ENCODE results near the gene ATF6. TPM values are rescaled to one million over a fixed set of nuclear protein-coding genes. Genes with fewer than 3 reads are reported as not detected.

ATF6 gene
- total RNA-seq, 1 donor, result 28.6 TPM

DNA sequence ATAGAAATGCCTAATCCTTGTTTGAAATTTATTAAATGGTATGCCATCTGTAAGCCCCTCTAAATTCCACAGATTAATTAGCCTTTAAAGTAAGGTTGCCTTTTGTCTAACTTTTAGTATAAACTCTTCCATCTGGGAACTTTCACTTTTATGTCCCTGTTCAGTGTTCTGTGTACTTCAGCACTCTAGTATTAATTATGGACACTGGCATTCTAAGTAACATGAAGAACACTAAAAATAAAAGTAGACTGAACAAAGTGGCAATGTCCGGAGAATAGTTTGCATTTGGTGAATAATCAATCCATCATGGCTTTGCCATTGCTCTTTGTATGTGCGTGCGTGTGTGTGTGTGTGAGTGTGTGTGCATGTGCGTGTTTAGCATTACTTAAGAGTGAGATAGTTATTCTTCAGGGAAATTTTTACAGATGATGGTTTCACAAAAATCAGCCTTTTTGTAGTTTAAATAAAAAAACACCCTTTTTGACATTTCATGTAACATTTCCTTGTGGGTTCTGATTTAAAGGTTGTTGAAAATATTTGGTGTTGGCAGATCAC, 51.1 kb downstream of the ATF6 start:
- Histone ChIP-seq H3K4me2 (ENCODE audit: insufficient read depth, low read length) (no peak overlapping the region), H3K4me3 (ENCODE audit: insufficient read depth, low read length) (no peak overlapping the region), H2AFZ (ENCODE audit: low read length) (no peak overlapping the region), H3K36me3 (ENCODE audit: insufficient read depth, low read length) (peaks cover 3% of the 10 kb centered on the region), H3K79me2 (ENCODE audit: insufficient read depth, low read length) (no peaks in the 10 kb centered on the region), H4K20me1 (ENCODE audit: insufficient read depth, low read length) (no peaks in the 10 kb centered on the region), H3K4me1 (ENCODE audit: insufficient read depth, low read length) (no peaks in the 10 kb centered on the region), H3K27me3 (ENCODE audit: insufficient read depth, low read length) (no peaks in the 10 kb centered on the region), H3K27ac (ENCODE audit: low read depth, low read length) (no peak overlapping the region), H3K9me3 (ENCODE audit: low read depth, low read length) (no peaks in the 10 kb centered on the region)
- TF ChIP-seq, protein P1, sequence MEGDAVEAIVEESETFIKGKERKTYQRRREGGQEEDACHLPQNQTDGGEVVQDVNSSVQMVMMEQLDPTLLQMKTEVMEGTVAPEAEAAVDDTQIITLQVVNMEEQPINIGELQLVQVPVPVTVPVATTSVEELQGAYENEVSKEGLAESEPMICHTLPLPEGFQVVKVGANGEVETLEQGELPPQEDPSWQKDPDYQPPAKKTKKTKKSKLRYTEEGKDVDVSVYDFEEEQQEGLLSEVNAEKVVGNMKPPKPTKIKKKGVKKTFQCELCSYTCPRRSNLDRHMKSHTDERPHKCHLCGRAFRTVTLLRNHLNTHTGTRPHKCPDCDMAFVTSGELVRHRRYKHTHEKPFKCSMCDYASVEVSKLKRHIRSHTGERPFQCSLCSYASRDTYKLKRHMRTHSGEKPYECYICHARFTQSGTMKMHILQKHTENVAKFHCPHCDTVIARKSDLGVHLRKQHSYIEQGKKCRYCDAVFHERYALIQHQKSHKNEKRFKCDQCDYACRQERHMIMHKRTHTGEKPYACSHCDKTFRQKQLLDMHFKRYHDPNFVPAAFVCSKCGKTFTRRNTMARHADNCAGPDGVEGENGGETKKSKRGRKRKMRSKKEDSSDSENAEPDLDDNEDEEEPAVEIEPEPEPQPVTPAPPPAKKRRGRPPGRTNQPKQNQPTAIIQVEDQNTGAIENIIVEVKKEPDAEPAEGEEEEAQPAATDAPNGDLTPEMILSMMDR (IDR thresholded peaks at IDR 0.05; ENCODE audit: extremely low read depth, low read depth, low read length), result no peak
- DNase-seq (ENCODE audit: insufficient read length, low spot score, missing footprints), result no peak

DNA sequence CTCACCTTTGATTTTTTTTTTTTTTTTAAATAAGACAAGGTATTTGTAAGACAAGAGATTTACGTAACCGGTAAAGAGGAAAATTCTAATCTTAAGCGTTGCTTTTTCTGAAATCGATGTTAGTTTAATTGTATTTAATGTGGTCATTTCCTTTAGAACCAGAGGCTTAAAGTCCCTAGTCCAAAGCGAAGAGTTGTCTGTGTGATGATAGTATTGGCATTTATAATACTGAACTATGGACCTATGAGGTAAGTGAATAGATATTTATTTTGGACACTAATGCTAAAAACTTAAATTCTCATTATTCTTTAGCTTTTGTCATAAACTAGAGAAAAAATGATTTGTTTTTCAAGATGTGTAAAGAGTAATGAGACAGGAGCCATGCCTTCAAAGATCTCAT, 54.8 kb downstream of the ATF6 start:
- Histone ChIP-seq H3K79me2 (ENCODE audit: insufficient read depth, low read length) (no peaks in the 10 kb centered on the region), H3K4me3 (ENCODE audit: insufficient read depth, low read length) (no peak overlapping the region), H2AFZ (ENCODE audit: low read length) (no peak overlapping the region), H3K9me3 (ENCODE audit: low read depth, low read length) (no peaks in the 10 kb centered on the region), H3K27me3 (ENCODE audit: insufficient read depth, low read length) (no peaks in the 10 kb centered on the region), H3K4me1 (ENCODE audit: insufficient read depth, low read length) (no peaks in the 10 kb centered on the region), H4K20me1 (ENCODE audit: insufficient read depth, low read length) (no peaks in the 10 kb centered on the region), H3K4me2 (ENCODE audit: insufficient read depth, low read length) (no peak overlapping the region), H3K36me3 (ENCODE audit: insufficient read depth, low read length) (peaks cover 3% of the 10 kb centered on the region), H3K27ac (ENCODE audit: low read depth, low read length) (no peak overlapping the region)
- TF ChIP-seq, protein P1 (IDR thresholded peaks at IDR 0.05; ENCODE audit: extremely low read depth, low read depth, low read length), result no peak
- no peak for DNase-seq (ENCODE audit: insufficient read length, low spot score, missing footprints)

DNA sequence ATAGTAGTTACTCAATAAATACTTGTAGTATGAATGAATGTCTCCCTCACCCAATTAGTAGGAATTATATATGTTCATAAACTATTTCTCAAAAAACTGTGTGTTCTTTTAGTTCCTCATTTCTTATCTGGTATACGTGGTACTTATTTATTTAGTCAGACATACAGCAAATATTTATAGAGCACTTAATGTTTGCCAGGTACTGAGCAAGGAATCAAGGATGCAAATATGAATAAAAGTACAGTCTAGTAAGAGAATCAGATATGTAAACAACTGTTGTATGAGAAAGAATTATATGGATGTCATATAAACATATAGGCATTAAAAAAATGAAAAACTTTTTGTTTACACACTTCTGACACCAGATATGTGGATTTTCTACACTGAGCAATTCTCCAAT, 58.5 kb downstream of the ATF6 start:
- Histone ChIP-seq H3K4me2 (ENCODE audit: insufficient read depth, low read length) (no peak overlapping the region), H3K9me3 (ENCODE audit: low read depth, low read length) (no peaks in the 10 kb centered on the region), H3K27me3 (ENCODE audit: insufficient read depth, low read length) (no peaks in the 10 kb centered on the region), H3K4me1 (ENCODE audit: insufficient read depth, low read length) (peaks cover 8% of the 10 kb centered on the region), H3K79me2 (ENCODE audit: insufficient read depth, low read length) (no peaks in the 10 kb centered on the region), H3K4me3 (ENCODE audit: insufficient read depth, low read length) (no peak overlapping the region), H3K27ac (ENCODE audit: low read depth, low read length) (no peak overlapping the region), H3K36me3 (ENCODE audit: insufficient read depth, low read length) (peaks cover 3% of the 10 kb centered on the region), H2AFZ (ENCODE audit: low read length) (no peak overlapping the region), H4K20me1 (ENCODE audit: insufficient read depth, low read length) (no peaks in the 10 kb centered on the region)
- DNase-seq (ENCODE audit: insufficient read length, low spot score, missing footprints), result no peak
- TF ChIP-seq, protein P1 (IDR thresholded peaks at IDR 0.05; ENCODE audit: extremely low read depth, low read depth, low read length), result no peak

GRCh38 chr1:161825831-161826230, 59.7 kb downstream of the ATF6 start:
- Histone ChIP-seq H3K27me3 (ENCODE audit: insufficient read depth, low read length) (no peaks in the 10 kb centered on the region), H3K4me2 (ENCODE audit: insufficient read depth, low read length) (no peak overlapping the region), H3K4me3 (ENCODE audit: insufficient read depth, low read length) (no peak overlapping the region), H3K36me3 (ENCODE audit: insufficient read depth, low read length) (peaks cover 3% of the 10 kb centered on the region), H4K20me1 (ENCODE audit: insufficient read depth, low read length) (no peaks in the 10 kb centered on the region), H3K4me1 (ENCODE audit: insufficient read depth, low read length) (peaks cover 8% of the 10 kb centered on the region), H3K27ac (ENCODE audit: low read depth, low read length) (no peak overlapping the region), H3K79me2 (ENCODE audit: insufficient read depth, low read length) (no peaks in the 10 kb centered on the region), H3K9me3 (ENCODE audit: low read depth, low read length) (no peaks in the 10 kb centered on the region), H2AFZ (ENCODE audit: low read length) (no peak overlapping the region)
- DNase-seq (ENCODE audit: insufficient read length, low spot score, missing footprints), result no peak
- TF ChIP-seq, protein P1 (IDR thresholded peaks at IDR 0.05; ENCODE audit: extremely low read depth, low read depth, low read length), result no peak
